Mesodermal cell (in vitro differentiated cells): ENCODE data around the gene IFI27.

Experiments
- H3K27ac ChIP-seq: 2 replicates; pipeline ENCODE4 v1.7.0; 2013; ENCODE audit warnings: mild to moderate bottlenecking, low read depth, low read length, moderate library complexity; ENCODE audit not compliant: severe bottlenecking
- H3K36me3 ChIP-seq: 2 replicates; pipeline ENCODE4 v1.7.1; 2013; ENCODE audit warnings: mild to moderate bottlenecking, low read length, moderate library complexity; ENCODE audit not compliant: control insufficient read depth, insufficient read depth
- H3K4me1 ChIP-seq: one replicate; pipeline ENCODE4 v1.7.1; 2013; ENCODE audit warnings: mild to moderate bottlenecking, low read length; ENCODE audit not compliant: insufficient read depth, control insufficient read depth, poor library complexity, severe bottlenecking
- H3K4me3 ChIP-seq: 2 replicates; pipeline ENCODE4 v1.7.0; 2013; ENCODE audit warnings: low read length, control low read depth, mild to moderate bottlenecking; ENCODE audit not compliant: insufficient read depth, poor library complexity, severe bottlenecking; ENCODE audit errors: extremely low read depth
- H3K9me3 ChIP-seq: 2 replicates; pipeline ENCODE4 v1.7.1; 2013; ENCODE audit warnings: mild to moderate bottlenecking, low read length, moderate library complexity; ENCODE audit not compliant: control insufficient read depth
- WGBS, 2 experiments: methylation state at CpG; one replicate each; pipeline ENCODE4 v1.1.5; 2013; ENCODE audit warnings: missing lambda C conversion rate in 2 of 2; ENCODE audit not compliant: insufficient coverage in 2 of 2; 5-methylcytosine and 5-hydroxymethylcytosine counted together

Gene IFI27

DNA sequence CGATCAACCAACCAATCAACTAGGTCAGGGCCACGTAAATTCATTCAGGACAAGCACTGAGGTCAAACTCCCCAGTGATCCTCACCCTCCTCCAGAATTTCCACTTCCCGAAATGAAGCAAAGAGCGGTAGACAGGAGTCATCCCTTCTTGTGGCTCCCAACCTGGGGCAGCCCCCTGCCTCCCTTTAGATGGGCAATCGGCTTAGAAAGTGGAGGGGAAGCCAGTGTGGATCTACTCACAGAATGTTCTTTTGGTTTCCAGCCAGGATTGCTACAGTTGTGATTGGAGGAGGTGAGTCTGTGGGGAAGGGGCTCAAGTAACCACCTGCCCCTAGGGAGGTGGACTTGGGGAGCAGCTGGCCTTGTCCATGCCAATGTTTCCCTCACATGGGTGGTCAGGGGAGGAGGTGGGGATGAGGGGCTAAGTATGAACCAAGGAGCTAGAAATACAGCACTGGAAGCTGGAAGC lies 4.1 kb downstream of the IFI27 start:
- WGBS, 2 experiments, result 67 to 96% methylated on average over 3 to 4 of the region's 5 CpGs
- no peak overlapping the region for H3K27ac ChIP-seq
- H3K4me3 ChIP-seq, result no peak overlapping the region
- H3K4me1 ChIP-seq, result no peaks in the 10 kb centered on the region
- H3K9me3 ChIP-seq, result no peaks in the 10 kb centered on the region
- H3K36me3 ChIP-seq, result no peaks in the 10 kb centered on the region

DNA sequence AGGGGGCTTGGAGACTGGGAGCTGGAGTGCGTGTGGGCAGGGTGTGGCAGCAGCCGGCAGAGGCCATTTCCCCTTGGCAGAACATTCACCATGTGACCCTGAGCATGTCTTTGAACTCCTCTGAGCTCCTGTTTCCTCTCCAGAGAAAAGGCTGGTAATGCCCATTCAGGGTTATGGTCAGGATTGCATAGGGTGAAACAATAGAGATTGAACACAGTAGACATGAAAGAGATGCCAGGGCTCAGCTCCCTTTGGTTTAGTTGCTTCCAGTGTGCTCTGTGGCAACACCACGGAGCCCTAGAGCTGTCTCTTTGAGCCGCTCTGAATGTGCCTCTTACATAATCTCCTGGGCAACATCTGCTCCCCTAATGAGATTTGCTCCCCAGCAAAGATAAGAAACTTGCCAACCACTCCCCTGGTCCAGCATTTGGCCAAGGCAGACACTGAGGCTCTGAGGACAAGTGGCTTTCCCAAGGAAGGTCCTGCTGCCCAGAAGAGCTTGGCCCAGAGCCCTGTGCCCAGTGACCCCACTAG lies 4.6 kb downstream of the IFI27 start:
- WGBS, 2 experiments, result 77 to 89% methylated on average over 3 to 4 of the region's 4 CpGs
- Histone ChIP-seq H3K9me3 (no peaks in the 10 kb centered on the region), H3K4me1 (no peaks in the 10 kb centered on the region), H3K4me3 (no peak overlapping the region), H3K36me3 (no peaks in the 10 kb centered on the region), H3K27ac (no peak overlapping the region)

DNA sequence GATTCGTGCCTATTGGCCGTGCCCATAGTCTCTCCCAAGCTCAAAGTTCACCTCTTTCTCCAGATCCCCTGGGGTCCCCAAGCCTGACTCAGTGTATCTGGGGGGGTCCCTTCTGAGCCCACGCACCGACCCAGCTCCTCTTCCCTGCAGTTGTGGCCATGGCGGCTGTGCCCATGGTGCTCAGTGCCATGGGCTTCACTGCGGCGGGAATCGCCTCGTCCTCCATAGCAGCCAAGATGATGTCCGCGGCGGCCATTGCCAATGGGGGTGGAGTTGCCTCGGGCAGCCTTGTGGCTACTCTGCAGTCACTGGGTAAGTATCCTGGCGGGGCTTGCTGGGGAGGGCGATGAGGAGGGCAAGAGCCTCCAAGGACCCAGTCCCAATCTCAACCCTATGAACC lies 5.1 kb downstream of the IFI27 start:
- WGBS, 2 experiments, result 96 to 100% methylated on average over 7 of the region's 15 CpGs
- Histone ChIP-seq H3K9me3 (no peaks in the 10 kb centered on the region), H3K36me3 (no peaks in the 10 kb centered on the region), H3K4me3 (no peak overlapping the region), H3K4me1 (no peaks in the 10 kb centered on the region), H3K27ac (no peak overlapping the region)

DNA sequence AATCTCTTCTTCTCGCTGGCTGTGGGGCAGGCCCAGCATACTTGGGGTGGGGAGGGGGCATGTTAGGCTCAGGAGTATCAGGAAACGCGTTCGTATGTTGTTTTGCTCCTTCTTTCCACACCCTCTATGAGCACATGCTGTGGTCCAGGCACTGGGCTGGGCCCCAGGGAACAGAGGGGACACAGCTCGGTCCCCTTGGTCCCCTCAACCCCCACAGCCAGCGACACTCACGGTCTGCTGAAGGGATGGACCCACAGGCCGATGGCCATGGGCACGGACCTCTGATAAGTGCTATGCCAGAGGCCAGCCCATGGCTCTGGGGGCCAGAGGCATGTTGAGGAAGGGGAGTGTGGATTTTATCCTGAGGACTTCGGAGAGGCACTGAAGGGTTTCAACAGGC lies 6.2 kb downstream of the IFI27 start:
- H3K27ac ChIP-seq, result no peak overlapping the region
- no peaks in the 10 kb centered on the region for H3K36me3 ChIP-seq
- WGBS, 2 experiments, result 94 to 96% methylated on average over 4 to 9 of the region's 10 CpGs
- H3K4me1 ChIP-seq, result no peaks in the 10 kb centered on the region
- H3K4me3 ChIP-seq, result no peak overlapping the region
- no peaks in the 10 kb centered on the region for H3K9me3 ChIP-seq

DNA sequence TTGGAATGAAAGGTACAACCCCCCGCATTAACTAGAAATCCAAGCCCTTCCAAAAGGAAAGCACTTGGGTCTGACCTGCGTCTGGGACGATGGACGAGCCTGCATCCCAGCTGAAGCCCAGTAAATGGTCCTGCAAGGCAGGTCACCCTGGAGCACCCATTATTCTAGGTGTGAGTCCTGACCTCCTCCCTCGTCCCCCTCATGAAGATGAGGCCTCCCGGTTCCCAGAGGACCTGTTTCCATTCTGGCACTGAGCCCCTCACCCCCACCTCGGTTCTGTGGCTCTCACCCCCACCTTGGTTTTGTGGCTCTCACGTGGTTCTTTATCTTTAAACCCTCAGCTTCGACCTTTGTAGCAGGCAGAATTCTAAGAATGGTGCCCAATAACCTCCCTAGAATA lies 7.3 kb downstream of the IFI27 start:
- no peaks in the 10 kb centered on the region for H3K9me3 ChIP-seq

DNA sequence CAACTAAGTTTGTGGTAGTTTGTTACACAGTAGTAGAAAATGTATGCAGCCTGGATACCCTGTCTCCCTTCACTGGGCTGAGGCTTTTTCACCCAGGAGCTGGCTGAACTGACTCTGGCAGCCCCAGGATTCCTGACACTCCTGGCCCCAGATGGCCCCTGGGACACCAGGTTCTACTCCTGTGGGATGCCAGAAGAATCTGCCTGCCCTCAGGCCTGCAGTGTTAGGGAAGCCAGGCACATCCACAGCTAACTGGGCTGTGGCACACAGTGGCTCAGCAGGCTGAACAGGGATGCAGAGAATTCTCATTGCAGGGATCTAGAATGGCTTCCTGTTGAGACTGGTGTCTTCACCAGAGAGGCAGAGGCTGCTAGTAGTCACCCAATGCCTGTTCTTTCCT lies 8.5 kb downstream of the IFI27 start:
- no peaks in the 10 kb centered on the region for H3K9me3 ChIP-seq
- no peaks in the 10 kb centered on the region for H3K36me3 ChIP-seq
- H3K4me3 ChIP-seq, result no peak overlapping the region
- no peak overlapping the region for H3K27ac ChIP-seq
- H3K4me1 ChIP-seq, result no peaks in the 10 kb centered on the region

More for the DNA sequence above, 7.3 kb downstream of the IFI27 start:
- Histone ChIP-seq H3K4me3 (no peak overlapping the region), H3K27ac (no peak overlapping the region), H3K36me3 (no peaks in the 10 kb centered on the region), H3K4me1 (no peaks in the 10 kb centered on the region)
- WGBS, 2 experiments, result 88% methylated on average over 7 of the region's 9 CpGs

DNA sequence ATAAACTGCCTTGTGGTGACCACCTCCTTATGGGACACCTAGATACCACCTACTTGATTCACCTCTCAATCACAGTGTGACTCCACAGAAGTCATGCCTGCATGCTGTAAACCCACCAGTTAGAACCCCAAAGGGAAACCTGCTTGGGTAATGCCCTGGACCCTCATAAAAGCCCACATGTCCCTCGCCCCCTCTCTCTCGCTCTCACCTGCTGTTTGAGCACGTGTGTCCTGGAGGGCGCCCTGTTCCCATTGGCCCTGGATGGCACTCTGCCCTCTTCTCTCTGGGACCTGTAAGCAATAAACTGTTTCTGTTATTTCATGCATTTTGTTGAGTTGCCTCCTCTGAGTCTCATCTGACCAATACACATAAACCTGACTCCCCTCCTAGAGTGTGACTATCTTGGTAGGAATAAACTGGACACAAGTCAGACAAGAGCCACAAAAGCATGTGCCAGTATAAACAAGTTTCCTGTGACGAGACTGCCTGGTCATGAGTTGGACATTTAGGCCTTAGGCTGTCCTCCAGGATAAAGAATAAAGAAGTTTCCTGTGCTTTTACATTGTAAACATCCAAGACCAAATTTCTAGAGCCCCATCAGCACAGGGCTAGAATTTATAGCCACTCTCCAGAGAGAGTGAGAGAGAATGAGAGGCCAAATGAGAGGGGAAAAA lies 10.3 kb downstream of the IFI27 start:
- Histone ChIP-seq H3K27ac (no peak overlapping the region), H3K4me3 (no peak overlapping the region), H3K4me1 (no peaks in the 10 kb centered on the region), H3K9me3 (no peaks in the 10 kb centered on the region), H3K36me3 (no peaks in the 10 kb centered on the region)
- 86 to 97% methylated on average over 4 of the region's 5 CpGs for WGBS, 2 experiments

DNA sequence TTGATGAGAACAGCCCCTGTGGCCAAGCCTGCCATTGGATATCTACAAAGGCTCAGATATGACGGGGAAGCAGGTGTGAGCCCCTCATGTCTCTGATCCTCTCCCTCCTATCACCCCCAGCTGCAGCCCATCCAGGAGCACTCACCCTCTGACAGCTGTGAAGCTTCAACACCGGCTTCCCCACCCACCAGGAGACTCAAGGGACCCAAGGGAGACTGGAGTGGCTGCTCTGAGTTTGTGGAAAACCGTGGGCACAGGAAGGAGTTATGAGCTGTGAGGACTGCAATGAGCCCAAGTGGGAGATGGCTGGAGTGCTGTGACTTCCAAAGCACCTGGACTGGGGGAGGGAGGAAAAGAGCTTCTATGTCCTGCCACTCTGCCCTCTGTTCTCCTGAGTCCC lies 10.9 kb downstream of the IFI27 start:
- Histone ChIP-seq H3K4me3 (no peak overlapping the region), H3K36me3 (no peaks in the 10 kb centered on the region), H3K27ac (no peak overlapping the region), H3K9me3 (no peaks in the 10 kb centered on the region), H3K4me1 (no peaks in the 10 kb centered on the region)
- 20% methylated on average over 1 of the region's 3 CpGs; no CpG with 5 or more reads in 1 of the 2 experiments for WGBS, 2 experiments

DNA sequence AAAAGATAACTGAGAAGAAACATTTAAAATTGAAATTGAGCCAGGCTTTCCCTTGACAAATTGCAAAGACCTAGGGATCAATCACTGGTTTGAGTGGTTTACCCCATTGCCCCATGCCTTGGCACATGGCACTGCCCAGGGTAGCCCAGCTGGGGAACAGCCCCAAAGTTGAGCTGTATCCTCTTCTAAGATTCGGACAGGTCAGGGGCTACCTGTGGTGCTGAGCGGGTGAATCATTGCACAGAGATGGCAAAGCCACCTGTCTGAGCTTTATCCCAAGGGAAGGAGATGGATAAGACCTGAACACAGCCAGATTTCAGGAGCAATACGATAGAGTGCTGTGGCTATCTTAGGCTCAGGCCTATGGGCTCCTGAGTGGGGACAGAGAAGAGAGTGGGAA lies 11.9 kb downstream of the IFI27 start:
- Histone ChIP-seq H3K27ac (no peak overlapping the region), H3K9me3 (no peaks in the 10 kb centered on the region)
- 51 to 57% methylated on average over 3 of the region's 3 CpGs for whole genome bisulfite sequencing, 2 experiments

DNA sequence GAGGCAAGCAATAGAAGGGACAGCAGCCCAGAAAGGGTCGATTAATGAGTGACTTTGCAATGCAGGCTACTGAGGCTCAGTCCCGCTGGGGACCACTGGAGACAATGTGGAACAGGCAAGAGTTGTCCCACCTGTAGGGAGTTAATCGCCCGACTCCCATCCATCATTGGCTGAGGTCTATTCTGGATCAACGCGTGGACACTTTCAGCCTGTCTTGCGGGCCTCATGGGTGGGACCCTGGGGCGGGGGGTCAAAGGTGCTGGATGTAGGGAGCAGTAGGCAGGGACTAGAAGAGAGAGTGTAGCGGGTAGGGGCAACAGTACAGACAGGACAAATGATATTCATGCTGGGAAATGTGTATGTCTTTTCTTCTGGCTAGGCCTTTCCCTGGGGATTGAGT lies 12.8 kb downstream of the IFI27 start:
- Histone ChIP-seq H3K27ac (no peak overlapping the region), H3K9me3 (no peaks in the 10 kb centered on the region), H3K4me3 (no peak overlapping the region), H3K36me3 (no peaks in the 10 kb centered on the region), H3K4me1 (no peaks in the 10 kb centered on the region)
- WGBS, 2 experiments, result 90% methylated on average over 7 to 9 of the region's 9 CpGs

More for the DNA sequence above, 11.9 kb downstream of the IFI27 start:
- no peak overlapping the region for H3K4me3 ChIP-seq
- no peaks in the 10 kb centered on the region for H3K4me1 ChIP-seq
- H3K36me3 ChIP-seq, result no peaks in the 10 kb centered on the region

DNA sequence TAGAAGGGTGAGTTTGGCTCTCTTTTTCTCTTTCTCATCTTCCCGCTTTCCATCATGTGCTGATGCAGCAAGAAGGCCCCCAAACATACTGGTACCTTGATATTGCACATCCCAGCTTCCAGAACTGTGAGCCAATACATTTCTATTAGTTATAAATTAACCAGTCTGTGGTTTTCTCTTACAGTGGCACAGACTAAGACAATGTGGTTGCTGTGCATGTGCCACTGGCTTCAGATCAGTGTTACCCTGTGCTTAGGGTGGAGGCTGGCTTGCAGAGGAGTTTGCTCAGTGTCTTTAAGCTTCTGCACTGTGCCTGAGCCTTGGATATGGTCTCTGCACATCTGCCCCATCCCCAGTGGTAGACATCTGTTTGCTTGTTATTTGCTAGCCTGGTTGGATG lies 13.3 kb downstream of the IFI27 start:
- Histone ChIP-seq H3K36me3 (no peaks in the 10 kb centered on the region), H3K4me1 (no peaks in the 10 kb centered on the region), H3K9me3 (no peaks in the 10 kb centered on the region), H3K27ac (no peak overlapping the region), H3K4me3 (no peak overlapping the region)
- WGBS, 2 experiments, result no CpG with 5 or more reads among the region's 1 CpG
